Mesodermal cell (in vitro differentiated cells): ENCODE measurements around the gene SMTN.

ENCODE experiments used
- H3K27ac ChIP-seq: 2 replicates; pipeline ENCODE4 v1.7.0; 2013; ENCODE audit warnings: mild to moderate bottlenecking, low read depth, low read length, moderate library complexity; ENCODE audit not compliant: severe bottlenecking
- H3K36me3 ChIP-seq: 2 replicates; pipeline ENCODE4 v1.7.1; 2013; ENCODE audit warnings: mild to moderate bottlenecking, low read length, moderate library complexity; ENCODE audit not compliant: control insufficient read depth, insufficient read depth
- H3K4me1 ChIP-seq: one replicate; pipeline ENCODE4 v1.7.1; 2013; ENCODE audit warnings: mild to moderate bottlenecking, low read length; ENCODE audit not compliant: insufficient read depth, control insufficient read depth, poor library complexity, severe bottlenecking
- H3K4me3 ChIP-seq: 2 replicates; pipeline ENCODE4 v1.7.0; 2013; ENCODE audit warnings: low read length, control low read depth, mild to moderate bottlenecking; ENCODE audit not compliant: insufficient read depth, poor library complexity, severe bottlenecking; ENCODE audit errors: extremely low read depth
- H3K9me3 ChIP-seq: 2 replicates; pipeline ENCODE4 v1.7.1; 2013; ENCODE audit warnings: mild to moderate bottlenecking, low read length, moderate library complexity; ENCODE audit not compliant: control insufficient read depth
- WGBS, 2 experiments: methylation state at CpG; one replicate each; pipeline ENCODE4 v1.1.5; 2013; ENCODE audit warnings: missing lambda C conversion rate in 2 of 2; ENCODE audit not compliant: insufficient coverage in 2 of 2; 5-methylcytosine and 5-hydroxymethylcytosine counted together

Gene SMTN

DNA sequence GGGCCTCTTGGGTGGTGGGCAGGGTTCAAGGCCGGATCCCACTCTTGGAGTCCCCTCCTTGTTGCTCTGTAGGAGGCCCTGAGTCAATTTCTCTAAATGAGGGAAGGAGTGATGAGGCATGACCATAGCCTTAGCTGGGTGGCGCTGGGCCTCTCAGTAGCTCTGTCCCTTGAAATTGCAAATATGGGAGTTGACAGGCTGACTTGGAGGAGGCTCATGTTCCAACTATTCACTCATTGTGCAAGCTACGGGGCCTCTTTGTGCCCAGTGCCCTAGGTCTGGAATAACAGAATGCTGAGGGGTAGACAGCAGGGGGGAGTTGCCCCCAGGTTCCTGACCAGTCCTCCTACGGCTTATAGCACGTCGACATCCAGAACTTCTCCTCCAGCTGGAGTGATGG is 18.3 kb downstream of the SMTN start:
- Histone ChIP-seq H3K4me1 (peaks cover 12% of the 10 kb centered on the region), H3K4me3 (no peak overlapping the region), H3K36me3 (peaks cover 73% of the 10 kb centered on the region), H3K27ac (no peak overlapping the region), H3K9me3 (no peaks in the 10 kb centered on the region)
- WGBS, 2 experiments, result 90 to 100% methylated on average over 6 of the region's 6 CpGs

DNA sequence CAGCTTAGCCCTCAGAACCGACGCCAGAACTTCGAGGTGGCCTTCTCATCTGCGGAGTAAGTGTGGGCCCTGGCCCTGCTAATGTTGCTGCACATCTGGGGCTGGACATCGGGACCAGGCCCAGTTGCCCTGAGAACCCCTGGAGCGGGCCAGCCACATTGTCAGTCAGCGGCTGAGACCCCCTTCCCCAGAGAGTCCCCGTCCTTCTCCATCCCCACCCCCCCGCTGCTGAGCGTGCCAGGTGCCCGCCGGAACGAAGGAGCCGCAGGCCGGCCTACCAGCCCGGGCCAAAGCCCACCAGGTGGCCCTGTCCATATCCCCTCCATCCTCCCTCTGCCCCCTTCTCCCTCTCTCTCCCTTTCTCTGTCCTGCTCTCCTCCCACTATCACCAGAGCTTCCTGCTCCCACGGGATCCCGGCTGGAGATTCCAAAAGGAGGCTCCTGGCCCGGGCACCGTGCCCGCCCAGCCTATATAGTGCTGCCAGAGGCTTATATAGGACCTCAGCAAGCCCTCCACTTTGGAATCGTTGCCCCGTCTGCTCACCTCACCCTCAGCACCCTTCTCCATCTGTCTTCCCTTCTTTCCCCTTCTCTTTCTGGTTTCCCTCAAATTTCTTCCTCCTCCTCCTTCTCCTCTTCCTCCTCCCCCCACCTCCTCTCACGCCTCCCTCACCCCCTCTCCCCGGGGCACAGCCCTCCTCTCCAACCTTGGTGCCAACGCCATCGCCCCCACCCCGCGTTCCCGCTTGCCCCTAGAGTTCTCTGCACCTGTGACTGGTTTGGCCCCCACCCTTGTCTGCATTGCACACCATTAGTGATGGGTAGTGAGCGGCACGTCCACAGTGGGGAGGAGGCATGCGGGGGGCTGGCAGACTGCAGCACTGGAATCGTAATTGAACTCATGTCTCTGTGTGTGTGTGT is 19.0 kb downstream of the SMTN start:
- Histone ChIP-seq H3K27ac (no peak overlapping the region), H3K4me1 (peaks cover 12% of the 10 kb centered on the region), H3K4me3 (no peak overlapping the region), H3K9me3 (no peaks in the 10 kb centered on the region), H3K36me3 (peaks cover 71% of the 10 kb centered on the region)
- 94 to 95% methylated on average over 16 to 23 of the region's 34 CpGs for WGBS, 2 experiments

DNA sequence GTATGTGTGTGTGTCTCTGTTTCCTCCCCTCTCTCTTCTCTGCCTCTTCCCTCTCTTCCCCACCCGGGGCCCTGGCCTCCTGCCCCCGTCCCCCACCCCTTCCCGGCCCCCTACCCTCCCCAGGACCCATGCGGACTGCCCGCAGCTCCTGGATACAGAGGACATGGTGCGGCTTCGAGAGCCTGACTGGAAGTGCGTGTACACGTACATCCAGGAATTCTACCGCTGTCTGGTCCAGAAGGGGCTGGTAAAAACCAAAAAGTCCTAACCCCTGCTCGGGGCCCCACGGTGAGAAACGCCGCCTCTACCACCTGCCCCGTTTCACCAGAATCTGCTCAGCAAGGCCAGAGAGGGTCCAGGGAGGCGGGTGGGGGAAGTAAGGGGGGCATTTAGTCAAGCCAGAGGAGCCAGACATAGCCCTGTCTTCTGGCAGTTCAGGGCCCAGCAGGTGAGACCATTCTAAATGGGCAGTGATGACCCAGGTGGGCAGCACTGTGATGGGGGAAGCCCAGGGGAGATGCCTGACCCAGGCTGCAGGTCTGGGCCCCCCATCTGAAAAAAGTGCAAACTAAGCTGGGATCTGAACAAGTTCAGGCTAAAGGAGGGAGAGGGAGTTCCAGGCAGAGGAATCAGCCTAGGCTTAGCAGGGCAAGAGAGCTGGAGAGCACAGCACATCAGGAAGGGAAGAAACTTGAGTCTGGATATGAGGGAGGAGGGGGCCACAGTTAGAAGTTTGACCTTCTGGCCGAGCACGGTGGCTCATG is 19.8 kb downstream of the SMTN start:
- Histone ChIP-seq H3K27ac (no peak overlapping the region), H3K9me3 (no peaks in the 10 kb centered on the region), H3K4me1 (peaks cover 12% of the 10 kb centered on the region), H3K4me3 (no peak overlapping the region), H3K36me3 (peaks cover 62% of the 10 kb centered on the region)
- WGBS, 2 experiments, result 96 to 98% methylated on average over 11 to 13 of the region's 18 CpGs

DNA sequence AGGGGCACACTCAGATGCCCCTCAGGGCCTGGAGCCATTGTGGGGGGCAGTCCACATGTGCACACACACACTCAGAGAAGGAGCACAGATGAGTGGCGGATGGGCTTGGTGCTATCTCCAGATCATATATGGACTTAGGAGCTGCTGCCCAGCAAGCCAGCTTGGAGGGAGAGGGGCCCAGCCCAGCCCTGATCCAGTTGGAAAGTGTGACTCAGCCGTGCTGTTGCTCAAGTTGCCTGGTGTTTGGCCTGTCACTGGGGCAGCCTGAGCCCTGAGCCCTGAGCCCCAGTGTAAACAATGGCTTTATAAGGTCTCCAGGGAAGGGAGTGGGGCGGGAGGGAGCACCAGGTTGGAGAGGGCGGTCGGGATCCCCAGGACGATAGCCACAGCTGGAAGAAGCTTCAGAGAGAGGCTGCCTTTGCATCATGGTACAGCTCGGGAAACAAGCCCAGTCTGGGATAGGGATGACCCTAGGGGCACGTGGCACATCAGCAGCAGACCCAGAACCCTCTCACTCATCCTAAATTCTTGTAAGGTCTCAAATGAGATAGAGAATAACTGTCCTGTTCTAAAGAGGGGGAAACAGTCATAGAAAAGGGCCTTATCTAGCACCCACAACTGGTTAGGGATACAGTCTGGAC is 21.4 kb downstream of the SMTN start:
- peak overlapping the region; percentile 81 for H3K27ac ChIP-seq
- H3K4me3 ChIP-seq, result no peak overlapping the region
- WGBS, 2 experiments, result 81 to 90% methylated on average over 6 to 8 of the region's 8 CpGs
- peaks cover 51% of the 10 kb centered on the region for H3K36me3 ChIP-seq
- peaks cover 12% of the 10 kb centered on the region for H3K4me1 ChIP-seq
- H3K9me3 ChIP-seq, result no peaks in the 10 kb centered on the region

DNA sequence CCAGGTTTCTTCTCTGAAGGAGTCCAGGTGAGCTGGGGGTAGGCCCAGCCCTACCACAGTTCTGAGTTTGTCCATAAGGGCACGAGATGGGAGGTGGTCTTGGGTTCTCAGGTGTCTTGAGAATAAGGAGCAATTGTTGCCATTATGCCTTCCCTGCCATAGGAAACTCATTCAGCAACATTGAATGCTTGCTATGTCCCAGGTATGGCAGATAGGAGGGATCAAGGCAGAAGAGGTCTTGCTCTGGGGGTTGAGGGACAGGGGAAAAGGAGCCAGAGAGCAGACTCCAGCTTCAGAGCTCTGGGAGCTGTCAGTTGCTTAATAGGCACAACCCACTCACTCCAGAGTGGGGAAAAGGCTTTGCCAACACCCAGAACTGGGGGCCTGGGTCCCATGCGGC is 22.0 kb downstream of the SMTN start:
- peak overlapping the region; percentile 81 for H3K27ac ChIP-seq
- 94 to 100% methylated on average over 2 of the region's 2 CpGs for WGBS, 2 experiments

DNA sequence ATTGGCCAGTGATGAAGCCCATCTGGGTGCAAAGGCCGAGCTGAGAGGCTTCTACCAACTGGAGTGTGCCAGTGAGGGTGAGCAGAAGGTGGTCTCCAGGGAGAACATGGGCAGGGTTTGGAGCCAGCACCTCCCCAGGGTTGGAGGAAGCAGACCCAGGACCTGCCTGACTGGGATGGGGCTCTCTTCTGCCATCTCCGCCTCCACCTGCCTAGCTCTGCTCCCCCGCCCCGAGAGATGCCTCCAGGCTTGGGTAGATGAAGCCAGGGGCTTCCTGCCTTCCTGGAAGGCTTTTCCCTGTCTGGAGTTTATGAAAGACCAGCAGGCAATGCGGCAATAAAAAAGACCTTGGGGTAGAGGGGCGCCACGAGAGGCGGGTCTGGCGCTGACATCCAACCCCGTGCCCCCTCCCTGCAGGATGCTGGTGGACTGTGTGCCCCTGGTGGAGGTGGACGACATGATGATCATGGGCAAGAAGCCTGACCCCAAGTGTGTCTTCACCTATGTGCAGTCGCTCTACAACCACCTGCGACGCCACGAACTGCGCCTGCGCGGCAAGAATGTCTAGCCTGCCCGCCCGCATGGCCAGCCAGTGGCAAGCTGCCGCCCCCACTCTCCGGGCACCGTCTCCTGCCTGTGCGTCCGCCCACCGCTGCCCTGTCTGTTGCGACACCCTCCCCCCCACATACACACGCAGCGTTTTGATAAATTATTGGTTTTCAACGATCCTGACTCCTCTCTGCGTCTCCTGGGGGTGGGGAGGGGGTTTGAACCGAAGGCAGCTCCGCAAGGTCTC is 23.0 kb downstream of the SMTN start:
- no peak overlapping the region for H3K4me3 ChIP-seq
- peaks cover 36% of the 10 kb centered on the region for H3K36me3 ChIP-seq
- peaks cover 12% of the 10 kb centered on the region for H3K4me1 ChIP-seq
- no peaks in the 10 kb centered on the region for H3K9me3 ChIP-seq
- 93 to 95% methylated on average over 21 to 23 of the region's 33 CpGs for WGBS, 2 experiments
- H3K27ac ChIP-seq, result no peak overlapping the region

More for the DNA sequence above, 22.0 kb downstream of the SMTN start:
- Histone ChIP-seq H3K4me3 (no peak overlapping the region), H3K36me3 (peaks cover 46% of the 10 kb centered on the region), H3K4me1 (peaks cover 12% of the 10 kb centered on the region), H3K9me3 (no peaks in the 10 kb centered on the region)

DNA sequence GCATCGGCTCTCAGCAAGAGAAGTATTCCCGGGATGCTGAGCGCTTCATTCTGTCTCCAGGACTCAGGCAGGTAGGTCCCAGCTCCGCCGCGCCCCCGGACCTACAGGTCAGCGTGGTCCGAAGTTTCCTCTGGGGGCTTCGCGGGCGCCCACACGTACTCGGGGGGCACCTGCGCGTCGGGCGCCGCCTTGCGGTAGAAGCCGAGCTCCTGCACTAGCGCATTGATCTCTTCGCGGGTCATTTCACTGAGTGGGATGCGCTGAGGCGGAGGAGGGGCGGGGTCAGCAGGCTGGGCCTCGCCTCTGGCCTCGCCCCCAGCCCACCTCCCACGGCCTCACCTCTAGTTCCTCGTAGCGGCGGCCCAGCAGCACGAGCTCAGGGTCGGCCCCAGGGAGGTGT is 23.8 kb downstream of the SMTN start:
- Histone ChIP-seq H3K27ac (no peak overlapping the region), H3K4me1 (peaks cover 12% of the 10 kb centered on the region), H3K9me3 (no peaks in the 10 kb centered on the region), H3K4me3 (no peak overlapping the region), H3K36me3 (peaks cover 28% of the 10 kb centered on the region)
- 24 to 25% methylated on average over 23 to 30 of the region's 35 CpGs for WGBS, 2 experiments

DNA sequence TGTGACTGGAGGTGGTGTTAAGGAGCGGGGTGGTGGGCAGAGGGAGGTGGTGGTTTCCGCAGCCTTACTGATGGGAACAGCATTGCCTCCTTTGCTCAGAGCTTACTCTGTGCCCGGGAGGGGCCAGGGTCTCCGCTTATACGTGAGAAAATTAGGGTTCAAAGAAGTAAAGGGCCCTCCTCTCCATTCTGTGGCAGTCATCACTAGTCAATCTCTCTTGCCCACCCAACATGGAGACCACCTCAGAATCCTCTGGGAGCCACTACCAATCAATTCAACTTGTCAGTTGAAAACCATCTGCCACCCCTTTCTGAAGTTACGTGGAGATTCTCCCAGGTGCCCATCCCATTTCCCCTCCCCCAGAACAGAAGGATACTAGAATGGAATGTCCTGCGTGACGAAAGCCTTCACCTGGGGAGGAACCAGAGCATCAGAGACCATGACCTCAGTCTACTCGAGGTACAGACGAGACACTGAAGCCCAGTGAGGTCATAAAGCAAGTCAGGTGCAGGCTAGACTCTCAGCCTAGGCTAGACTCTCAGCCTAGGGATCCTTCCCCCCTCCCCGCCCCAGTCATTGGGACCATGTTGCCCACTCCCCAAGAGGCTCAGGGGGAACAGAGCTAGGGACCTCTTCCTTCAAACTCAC is 24.3 kb downstream of the SMTN start:
- Histone ChIP-seq H3K36me3 (peaks cover 23% of the 10 kb centered on the region), H3K9me3 (no peaks in the 10 kb centered on the region), H3K4me1 (peaks cover 12% of the 10 kb centered on the region), H3K4me3 (no peak overlapping the region), H3K27ac (no peak overlapping the region)
- WGBS, 2 experiments, result 67 to 77% methylated on average over 6 to 11 of the region's 11 CpGs

DNA sequence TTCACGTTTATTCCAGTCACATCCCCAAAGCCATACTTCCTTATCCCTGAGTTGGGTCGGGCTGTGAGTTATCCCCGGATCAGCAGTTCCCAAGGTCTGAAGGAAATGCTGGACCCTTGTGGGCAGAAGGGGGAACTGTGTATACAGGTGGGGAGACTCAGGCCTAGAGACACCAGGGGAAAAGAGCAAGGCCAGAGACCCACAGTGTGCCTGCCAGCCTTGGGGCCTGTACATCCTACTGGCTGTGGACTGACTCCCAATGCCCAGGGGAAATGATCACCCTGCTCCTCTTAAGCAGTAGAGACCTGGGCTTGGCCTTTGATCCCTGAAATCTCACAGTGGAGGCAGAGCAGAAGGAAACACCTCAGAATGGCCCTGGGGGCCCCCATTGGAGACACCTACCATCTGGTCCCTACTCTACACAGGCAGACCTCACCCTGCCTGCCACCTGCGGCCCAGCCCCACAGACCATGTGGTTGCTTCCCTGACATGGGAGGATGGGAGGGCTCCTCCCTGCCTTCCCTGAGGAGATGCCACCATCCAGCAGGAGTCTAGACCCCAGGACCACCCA is 25.0 kb downstream of the SMTN start:
- Histone ChIP-seq H3K36me3 (peaks cover 19% of the 10 kb centered on the region), H3K27ac (no peak overlapping the region), H3K4me3 (no peak overlapping the region), H3K9me3 (no peaks in the 10 kb centered on the region), H3K4me1 (peaks cover 12% of the 10 kb centered on the region)
- 86 to 90% methylated on average over 2 to 3 of the region's 4 CpGs for WGBS, 2 experiments
